NT2/D1 (cell line): ENCODE data around the gene PEAK1.

Experiments used
- SUZ12 ChIP-seq: IDR thresholded peaks from 2 replicates; pipeline ENCODE4 v1.6.1; 2011; ENCODE audit not compliant: insufficient read length, insufficient read depth; ENCODE audit errors: extremely low read depth
- YY1 ChIP-seq: IDR thresholded peaks from 2 replicates; pipeline ENCODE4 v1.6.1; 2011; ENCODE audit not compliant: insufficient read length, insufficient read depth
- ZNF274 ChIP-seq: IDR thresholded peaks from 2 replicates; pipeline ENCODE4 v1.6.1; 2011; ENCODE audit warnings: mild to moderate bottlenecking, low read depth, low read length

DNA sequence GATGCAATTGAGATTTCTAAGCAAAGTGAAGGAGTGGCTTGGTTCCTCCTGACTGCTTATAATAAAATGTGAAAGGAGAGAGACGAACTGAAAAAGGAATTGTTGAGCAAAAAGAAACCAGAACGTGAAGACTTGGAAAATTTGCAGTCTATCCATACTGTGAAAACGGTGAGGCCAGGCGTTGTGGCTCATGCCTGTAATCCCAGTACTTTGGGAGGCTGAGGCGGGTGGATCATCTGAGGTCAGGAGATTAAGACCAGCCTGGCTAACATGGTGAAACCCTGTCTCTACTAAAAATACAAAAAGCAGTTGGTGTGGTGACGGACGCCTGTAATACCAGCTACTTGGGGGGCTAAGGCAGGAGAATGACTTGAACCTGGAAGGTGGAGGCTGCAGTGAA is 292.3 kb downstream of the PEAK1 start:
- TF ChIP-seq SUZ12 = no peak
- TF ChIP-seq ZNF274 = no peak
- TF ChIP-seq YY1 = no peak
